GM18873 (cell line): ENCODE results near the gene TRIM23.

Source experiments
- ATAC-seq: cut with Tn5 transposase; IDR thresholded peaks from one replicate; pipeline ENCODE4 v1.9.1; 2021; ENCODE audit warnings: mild to moderate bottlenecking, moderate library complexity, moderate number of reproducible peaks; ENCODE audit not compliant: unreplicated experiment, low FRiP score

Gene TRIM23

GRCh38 chr5:65570598-65571226 is 53.4 kb downstream of the TRIM23 start:
- ATAC-seq = no peak

- no peak for ATAC-seq
Measured at GRCh38 chr5:65566505-65566904, 57.6 kb downstream of the TRIM23 start.

- no peak for ATAC-seq
Measured at GRCh38 chr5:65563777-65564176, 60.4 kb downstream of the TRIM23 start.

GRCh38 chr5:65562731-65563701 is 61.1 kb downstream of the TRIM23 start, which contains the start of the genes CENPK and PPWD1:
TSS of gene CENPK (minus strand) at chr5:65563168. CDS start at chr5:65554907, 8,261 bp downstream.
TSS of gene PPWD1 (plus strand) at chr5:65563296. CDS start at chr5:65563311, 15 bp downstream.
- peak; percentile 99 for ATAC-seq

- ATAC-seq = no peak
Measured at GRCh38 chr5:65556718-65557117, 67.4 kb downstream of the TRIM23 start.

GRCh38 chr5:65556181-65556580 is 68.0 kb downstream of the TRIM23 start:
- no peak for ATAC-seq

- ATAC-seq = no peak
Measured at GRCh38 chr5:65555287-65555686, 68.8 kb downstream of the TRIM23 start.

- ATAC-seq = no peak
Measured at GRCh38 chr5:65553941-65554340, 70.2 kb downstream of the TRIM23 start.

- no peak for ATAC-seq
Measured at GRCh38 chr5:65548281-65548680, 75.9 kb downstream of the TRIM23 start.

- no peak for ATAC-seq
Measured at GRCh38 chr5:65546141-65546540, 78.0 kb downstream of the TRIM23 start.

- ATAC-seq = no peak
Measured at GRCh38 chr5:65544473-65544872, 79.7 kb downstream of the TRIM23 start.

- ATAC-seq = no peak
Measured at GRCh38 chr5:65539827-65540226, 84.3 kb downstream of the TRIM23 start.
